H1 (cell line): ENCODE results near the gene PPP2R2D. TPM values are rescaled to one million over a fixed set of nuclear protein-coding genes. Genes with fewer than 3 reads are reported as not detected.
A peak's percentile ranks its signal among the peaks of the same experiment; 100 is the strongest.

ENCODE experiments used
- CTCF ChIA-PET: fragments of 300-600 bp; sonication (Branson Sonifier 250); formaldehyde crosslinking; loops from one replicate; lab custom pipeline; 2021; ENCODE audit not compliant: partially characterized antibody; lab: Charles Lee
- POLR2A ChIA-PET: fragments of 300-600 bp; sonication (Branson Sonifier 250); formaldehyde crosslinking; loops from one replicate; lab custom pipeline; 2021; ENCODE audit warnings: inconsistent platforms; ENCODE audit not compliant: partially characterized antibody; lab: Charles Lee
- DNase-seq, 2 experiments: peaks; one replicate each; pipeline versions ENCODE4 v3.0.0 to v3.0.0-alpha.2; 2010 to 2022; ENCODE audit warnings: low spot score in 2 of 2, low read depth in 1 of 2, mixed read lengths in 1 of 2
- FAIRE-seq: peaks from 2 replicates; lab custom pipeline; 2011; peaks lifted over from hg19 to GRCh38; lab: Jason Lieb, UNC
- H2AFZ ChIP-seq: 2 replicates; pipeline ENCODE4 v1.8.1; 2012; ENCODE audit warnings: low read length, inconsistent platforms
- H2AK5ac ChIP-seq: 2 replicates; pipeline ENCODE4 v1.6.1; 2013; ENCODE audit warnings: low read depth, low read length
- H2BK120ac ChIP-seq: replicated peaks from 2 replicates; pipeline ENCODE3; 2013; ENCODE audit warnings: low read depth, low read length, inconsistent platforms
- H2BK12ac ChIP-seq: 2 replicates; pipeline ENCODE4 v1.6.1; 2013; ENCODE audit warnings: low read depth, low read length
- H2BK15ac ChIP-seq: 2 replicates; pipeline ENCODE4 v1.6.1; 2013; ENCODE audit warnings: low read length
- H2BK20ac ChIP-seq: 2 replicates; pipeline ENCODE4 v1.6.1; 2013; ENCODE audit warnings: low read length
- H2BK5ac ChIP-seq: 2 replicates; pipeline ENCODE4 v1.6.1; 2013; ENCODE audit warnings: low read depth, low read length
- H3K14ac ChIP-seq: 2 replicates; pipeline ENCODE4 v1.6.1; 2013; ENCODE audit warnings: inconsistent platforms; ENCODE audit not compliant: insufficient read length
- H3K18ac ChIP-seq: 2 replicates; pipeline ENCODE4 v1.6.1; 2013; ENCODE audit warnings: low read length; ENCODE audit errors: extremely low read depth
- H3K23ac ChIP-seq: 2 replicates; pipeline ENCODE4 v1.6.1; 2013; ENCODE audit warnings: inconsistent platforms; ENCODE audit not compliant: insufficient read length
- H3K23me2 ChIP-seq: 2 replicates; pipeline ENCODE4 v1.6.1; 2013; ENCODE audit warnings: low read depth, low read length
- H3K27ac ChIP-seq: 2 replicates; pipeline ENCODE4 v1.6.1; 2011; ENCODE audit warnings: low read depth, low read length, inconsistent platforms
- H3K27me3 ChIP-seq, 4 experiments: replicated peaks in 1 of 4; 1 replicate in 1 of 4; 2 replicates in 3 of 4; pipeline versions ENCODE4 v1.6.1 to v1.8.1; 2011 to 2013; ENCODE audit warnings: low read length in 3 of 4, mild to moderate bottlenecking in 3 of 4, inconsistent platforms in 2 of 4, mixed read lengths in 2 of 4, moderate library complexity in 1 of 4; ENCODE audit not compliant: control insufficient read depth in 3 of 4, insufficient read depth in 3 of 4; ENCODE audit errors: extremely low read depth in 1 of 4
- H3K36me3 ChIP-seq, 4 experiments: 2 replicates each; pipeline versions ENCODE4 v1.6.1 to v1.8.1; 2011 to 2013; ENCODE audit warnings: mild to moderate bottlenecking in 4 of 4, low read length in 3 of 4, moderate library complexity in 2 of 4, control low read depth in 1 of 4, inconsistent platforms in 1 of 4; ENCODE audit not compliant: insufficient read depth in 4 of 4, control insufficient read depth in 2 of 4
- H3K4ac ChIP-seq: replicated peaks from 2 replicates; pipeline ENCODE3; 2013; ENCODE audit warnings: low read length, low read depth, mixed read lengths, inconsistent platforms; ENCODE audit not compliant: insufficient read length
- H3K4me1 ChIP-seq, 4 experiments: replicated peaks in 1 of 4; 1 replicate in 1 of 4; 2 replicates in 3 of 4; pipeline versions ENCODE4 v1.6.1 to v1.8.1; 2011 to 2013; ENCODE audit warnings: low read length in 3 of 4, inconsistent platforms in 2 of 4, mixed read lengths in 1 of 4; ENCODE audit not compliant: insufficient read depth in 4 of 4, control insufficient read depth in 3 of 4
- H3K4me2 ChIP-seq, 2 experiments: 2 replicates each; pipeline versions ENCODE4 v1.6.1 to v1.8.1; 2011 to 2013; ENCODE audit warnings: low read depth in 2 of 2, low read length in 2 of 2, control low read depth in 1 of 2, inconsistent platforms in 1 of 2, mild to moderate bottlenecking in 1 of 2; ENCODE audit not compliant: insufficient read depth in 1 of 2
- H3K4me3 ChIP-seq, 4 experiments: fragments of 200-600, 300-600 bp in 1 of 4; sonication (generic), shearing (Covaris generic), sonication (Bioruptor Twin) in 1 of 4; 2 replicates each; pipeline versions ENCODE4 v1.5.1 to v1.8.1; 2011 to 2016; ENCODE audit warnings: low read length in 4 of 4, low read depth in 3 of 4, control low read depth in 2 of 4, inconsistent platforms in 2 of 4, mild to moderate bottlenecking in 2 of 4, mixed read lengths in 1 of 4, moderate library complexity in 1 of 4; ENCODE audit not compliant: insufficient read depth in 2 of 4; ENCODE audit errors: extremely low read depth in 1 of 4
- H3K56ac ChIP-seq: replicated peaks from 2 replicates; pipeline ENCODE3; 2013; ENCODE audit warnings: low read depth, mild to moderate bottlenecking, mixed read lengths, low read length, inconsistent platforms; ENCODE audit not compliant: insufficient read length
- H3K79me1 ChIP-seq: 2 replicates; pipeline ENCODE4 v1.6.1; 2013; ENCODE audit warnings: low read depth, low read length, control low read depth
- H3K79me2 ChIP-seq, 2 experiments: 2 replicates each; pipeline versions ENCODE4 v1.6.1 to v1.8.1; 2012 to 2013; ENCODE audit warnings: low read length in 2 of 2, mild to moderate bottlenecking in 2 of 2, inconsistent platforms in 1 of 2; ENCODE audit not compliant: insufficient read depth in 2 of 2, control insufficient read depth in 1 of 2
- H3K9ac ChIP-seq, 4 experiments: replicated peaks in 1 of 4; 1 replicate in 1 of 4; 2 replicates in 3 of 4; pipeline versions ENCODE4 v1.6.1 to v1.8.1; 2011 to 2013; ENCODE audit warnings: low read depth in 3 of 4, low read length in 3 of 4, control low read depth in 2 of 4, mild to moderate bottlenecking in 2 of 4, moderate library complexity in 2 of 4, inconsistent platforms in 1 of 4; ENCODE audit errors: extremely low read depth in 1 of 4
- H3K9me3 ChIP-seq, 2 experiments: 2 replicates each; pipeline versions ENCODE4 v1.6.1 to v1.8.1; 2012 to 2013; ENCODE audit warnings: mild to moderate bottlenecking in 2 of 2, moderate library complexity in 2 of 2, control low read depth in 1 of 2, inconsistent platforms in 1 of 2, low read depth in 1 of 2, low read length in 1 of 2, mixed read lengths in 1 of 2; ENCODE audit not compliant: insufficient read depth in 2 of 2
- H4K20me1 ChIP-seq, 2 experiments: replicated peaks in 1 of 2; 2 replicates each; pipeline versions ENCODE3 to v1.8.1; 2011 to 2013; ENCODE audit warnings: inconsistent platforms in 2 of 2, low read length in 2 of 2, mild to moderate bottlenecking in 1 of 2; ENCODE audit not compliant: insufficient read depth in 2 of 2, control insufficient read depth in 1 of 2
- H4K5ac ChIP-seq: 2 replicates; pipeline ENCODE4 v1.6.1; 2013; ENCODE audit warnings: low read length, low read depth, mixed read lengths, inconsistent platforms; ENCODE audit not compliant: insufficient read length
- H4K8ac ChIP-seq: 2 replicates; pipeline ENCODE4 v1.8.0; 2013; ENCODE audit warnings: mild to moderate bottlenecking, moderate library complexity, low read length, inconsistent platforms; ENCODE audit not compliant: insufficient read depth; ENCODE audit errors: extremely low read depth
- H4K91ac ChIP-seq: replicated peaks from 2 replicates; pipeline ENCODE3; 2013; ENCODE audit warnings: low read length, mixed read lengths, inconsistent platforms; ENCODE audit not compliant: insufficient read length
- CTBP2 ChIP-seq: IDR thresholded peaks from 2 replicates; pipeline ENCODE4 v1.7.0; 2011; ENCODE audit warnings: borderline replicate concordance, mild to moderate bottlenecking, moderate library complexity, mixed read lengths, low read length; ENCODE audit not compliant: insufficient read depth, insufficient read length
- HDAC6 ChIP-seq: IDR thresholded peaks from one replicate; pipeline ENCODE4 v1.7.1; 2012; ENCODE audit warnings: low read depth, mild to moderate bottlenecking, inconsistent platforms, low read length, moderate library complexity
- NRF1 ChIP-seq: IDR thresholded peaks from 2 replicates; pipeline ENCODE4 v1.6.1; 2011; ENCODE audit warnings: mild to moderate bottlenecking, low read depth, low read length, improper control_type of control experiment
- RAD21 ChIP-seq, 2 experiments: IDR thresholded peaks in 1 of 2; conservative IDR thresholded peaks in 1 of 2; 2 replicates each; pipeline ENCODE4 v1.6.1; 2011; ENCODE audit warnings: low read depth in 2 of 2, low read length in 2 of 2, improper control_type of control experiment in 1 of 2, inconsistent platforms in 1 of 2, mild to moderate bottlenecking in 1 of 2, moderate library complexity in 1 of 2
- SRF ChIP-seq: IDR thresholded peaks from 2 replicates; pipeline ENCODE4 v1.6.1; 2011; ENCODE audit warnings: mild to moderate bottlenecking, low read depth, low read length, moderate library complexity
- YY1 ChIP-seq: IDR thresholded peaks from 2 replicates; pipeline ENCODE4 v1.6.1; 2011; ENCODE audit warnings: low read depth, mild to moderate bottlenecking, low read length
- WGBS, 2 experiments: shearing (Covaris generic) in 1 of 2; methylation state at CpG; one replicate each; pipeline versions ENCODE4 v1.1.6 to v1.1.7; 2013 to 2015; ENCODE audit warnings: low lambda C conversion rate in 2 of 2, mixed read lengths in 2 of 2, inconsistent platforms in 1 of 2, low coverage in 1 of 2, missing lambda C conversion rate in 1 of 2; ENCODE audit not compliant: insufficient replicate concordance in 2 of 2, insufficient coverage in 1 of 2, insufficient read length in 1 of 2; ENCODE audit errors: extremely low coverage in 1 of 2, missing lambda C conversion rate in 1 of 2; 5-methylcytosine and 5-hydroxymethylcytosine counted together
- polyA plus RNA-seq, 7 experiments: library from polyadenylated mRNA; depleted of rRNA in 3 of 7; stranded (reverse) in 5 of 7; unstranded in 2 of 7; fragments of >200 nt in 5 of 7; fragments of 200-250 nt in 2 of 7; gene quantifications; 1 replicate in 5 of 7; 2 replicates in 1 of 7; 4 replicates in 1 of 7; pipeline versions ENCODE4 v1.2.1 to v1.2.3, GENCODE V29; 2011 to 2013; ENCODE audit warnings: missing spikeins in 2 of 7, mixed read lengths in 2 of 7
- total RNA-seq: library from RNA; stranded (reverse); fragmentation: NEBNext Ultra II Directional; extraction: Animal tissue kit (Norgen Biotek cat#: 25700); gene quantifications from 2 replicates; pipeline ENCODE4 v1.2.1, GENCODE V29; 2021
- TF ChIP-seq, protein P1 (sequence below), 3 experiments: IDR thresholded peaks; 1 replicate in 2 of 3; 2 replicates in 1 of 3; pipeline versions ENCODE4 v1.5.1 to v1.6.1; 2011; ENCODE audit warnings: low read length in 3 of 3, mild to moderate bottlenecking in 3 of 3, inconsistent platforms in 2 of 3, low read depth in 1 of 3, moderate library complexity in 1 of 3; ENCODE audit not compliant: insufficient read depth in 1 of 3; ENCODE audit errors: control extremely low read depth in 1 of 3
- TF ChIP-seq, protein P2 (sequence below): IDR thresholded peaks from 2 replicates; pipeline ENCODE4 v1.6.1; 2012; ENCODE audit warnings: inconsistent platforms
- TF ChIP-seq, protein P3 (sequence below): IDR thresholded peaks from 2 replicates; pipeline ENCODE4 v1.6.1; 2012; ENCODE audit warnings: inconsistent platforms

PPP2R2D gene
- total and polyA plus RNA-seq, 2 of the 8 experiments (the other 6 are each of a cell fraction or from before 2014, with no cell fraction given): 25.4 to 32.8 TPM

DNA sequence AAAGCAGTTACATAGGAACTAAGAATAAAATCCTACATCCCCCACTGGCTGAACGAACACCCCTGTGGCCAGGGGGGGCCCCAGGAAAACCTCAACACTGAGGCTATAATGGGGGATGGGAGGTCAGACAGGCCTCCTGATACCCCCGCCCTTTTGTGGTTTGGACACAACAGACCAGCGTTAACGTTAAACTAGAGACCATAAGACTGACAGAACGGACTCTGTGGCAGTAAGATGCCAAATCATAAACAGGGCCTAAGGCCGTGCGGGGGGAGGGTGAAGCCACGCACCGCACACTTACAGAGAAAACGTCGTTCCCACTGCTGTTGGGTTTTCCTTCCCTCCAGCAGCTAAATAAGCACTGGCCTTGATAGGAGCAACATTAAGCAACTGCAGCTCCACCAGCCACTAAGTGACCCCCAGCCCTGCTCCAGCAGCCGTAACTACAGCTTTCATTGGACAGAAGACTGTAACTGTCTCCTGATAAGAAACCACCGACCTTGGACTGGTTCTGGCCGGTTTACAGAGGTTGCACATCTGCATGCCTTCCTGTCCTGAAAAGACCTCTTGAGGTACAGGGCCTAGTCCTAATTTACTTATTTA lies 3.4 kb upstream of the PPP2R2D start:
- Histone ChIP-seq H3K18ac (no peak overlapping the region), H3K4me1 (no peaks in the 10 kb centered on the region; a peak in 3 of 7 replicates), H3K4me3 (no peak overlapping the region), H2AK5ac (no peak overlapping the region), H2BK12ac (peak overlapping the region; percentile 22), H3K9me3 (no peaks in the 10 kb centered on the region), H2AFZ (no peak overlapping the region), H2BK120ac (no peak overlapping the region), H4K91ac (no peak overlapping the region), H3K27ac (no peak overlapping the region), H3K23ac (no peak overlapping the region), H3K14ac (no peak overlapping the region), H3K79me1 (no peaks in the 10 kb centered on the region), H3K27me3 (peaks cover 0 to 2% (median 0%) of the 10 kb centered on the region in 4 experiments; a peak in 4 of 7 replicates), H3K4ac (no peak overlapping the region), H3K36me3 (no peaks in the 10 kb centered on the region), H4K5ac (no peak overlapping the region), H4K8ac (no peak overlapping the region), H2BK15ac (no peak overlapping the region), H4K20me1 (peaks cover 2 to 4% of the 10 kb centered on the region in 2 experiments), H3K4me2 (no peak overlapping the region), H3K9ac (no peak overlapping the region), H3K79me2 (peaks cover under 1 to 10% of the 10 kb centered on the region in 2 experiments; a peak in 3 of 4 replicates), H2BK20ac (no peak overlapping the region), H3K23me2 (peaks cover 2% of the 10 kb centered on the region; the same call in 1 of the 2 replicates), H3K56ac (no peak overlapping the region), H2BK5ac (no peak overlapping the region)
- DNase-seq (no peak), FAIRE-seq (no peak)
- 87% methylated on average over 14 of the region's 14 CpGs; no CpG with 5 or more reads in 1 of the 2 experiments for WGBS, 2 experiments
- ChIA-PET POLR2A (no interaction called here), CTCF (interaction anchor here (1.1 to 2.2 kb wide), 3 partner anchors 12 to 46 kb away, joined by 3 to 13 read pairs (median 12); no protein-coding TSS in a partner anchor)
- TF ChIP-seq, protein P1, sequence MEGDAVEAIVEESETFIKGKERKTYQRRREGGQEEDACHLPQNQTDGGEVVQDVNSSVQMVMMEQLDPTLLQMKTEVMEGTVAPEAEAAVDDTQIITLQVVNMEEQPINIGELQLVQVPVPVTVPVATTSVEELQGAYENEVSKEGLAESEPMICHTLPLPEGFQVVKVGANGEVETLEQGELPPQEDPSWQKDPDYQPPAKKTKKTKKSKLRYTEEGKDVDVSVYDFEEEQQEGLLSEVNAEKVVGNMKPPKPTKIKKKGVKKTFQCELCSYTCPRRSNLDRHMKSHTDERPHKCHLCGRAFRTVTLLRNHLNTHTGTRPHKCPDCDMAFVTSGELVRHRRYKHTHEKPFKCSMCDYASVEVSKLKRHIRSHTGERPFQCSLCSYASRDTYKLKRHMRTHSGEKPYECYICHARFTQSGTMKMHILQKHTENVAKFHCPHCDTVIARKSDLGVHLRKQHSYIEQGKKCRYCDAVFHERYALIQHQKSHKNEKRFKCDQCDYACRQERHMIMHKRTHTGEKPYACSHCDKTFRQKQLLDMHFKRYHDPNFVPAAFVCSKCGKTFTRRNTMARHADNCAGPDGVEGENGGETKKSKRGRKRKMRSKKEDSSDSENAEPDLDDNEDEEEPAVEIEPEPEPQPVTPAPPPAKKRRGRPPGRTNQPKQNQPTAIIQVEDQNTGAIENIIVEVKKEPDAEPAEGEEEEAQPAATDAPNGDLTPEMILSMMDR (IDR thresholded peaks at IDR 0.05; ENCODE audit: control extremely low read depth in 1 of 3, insufficient read depth in 1 of 3, low read depth in 1 of 3, low read length in 3 of 3): no peak
- TF ChIP-seq NRF1 (no peak), HDAC6 (no peak), RAD21 (IDR thresholded peaks at IDR 0.05 in 1 of 2, conservative IDR thresholded peaks at IDR 0.05 in 1 of 2; ENCODE audit: low read depth in 2 of 2, low read length in 2 of 2) (no peak), SRF (no peak), YY1 (no peak), CTBP2 (no peak)
- TF ChIP-seq, protein P2, sequence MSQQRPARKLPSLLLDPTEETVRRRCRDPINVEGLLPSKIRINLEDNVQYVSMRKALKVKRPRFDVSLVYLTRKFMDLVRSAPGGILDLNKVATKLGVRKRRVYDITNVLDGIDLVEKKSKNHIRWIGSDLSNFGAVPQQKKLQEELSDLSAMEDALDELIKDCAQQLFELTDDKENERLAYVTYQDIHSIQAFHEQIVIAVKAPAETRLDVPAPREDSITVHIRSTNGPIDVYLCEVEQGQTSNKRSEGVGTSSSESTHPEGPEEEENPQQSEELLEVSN: no peak
- TF ChIP-seq, protein P3, sequence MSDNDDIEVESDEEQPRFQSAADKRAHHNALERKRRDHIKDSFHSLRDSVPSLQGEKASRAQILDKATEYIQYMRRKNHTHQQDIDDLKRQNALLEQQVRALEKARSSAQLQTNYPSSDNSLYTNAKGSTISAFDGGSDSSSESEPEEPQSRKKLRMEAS: no peak
